ENCODE results near the gene PPIL6. TPM values are rescaled to one million over a fixed set of nuclear protein-coding genes. Genes with fewer than 3 reads are reported as not detected.
A peak's percentile ranks its signal among the peaks of the same experiment; 100 is the strongest.

Gene PPIL6
- total RNA-seq, 1 experiment from 2014 or later, result 3.9 TPM

DNA sequence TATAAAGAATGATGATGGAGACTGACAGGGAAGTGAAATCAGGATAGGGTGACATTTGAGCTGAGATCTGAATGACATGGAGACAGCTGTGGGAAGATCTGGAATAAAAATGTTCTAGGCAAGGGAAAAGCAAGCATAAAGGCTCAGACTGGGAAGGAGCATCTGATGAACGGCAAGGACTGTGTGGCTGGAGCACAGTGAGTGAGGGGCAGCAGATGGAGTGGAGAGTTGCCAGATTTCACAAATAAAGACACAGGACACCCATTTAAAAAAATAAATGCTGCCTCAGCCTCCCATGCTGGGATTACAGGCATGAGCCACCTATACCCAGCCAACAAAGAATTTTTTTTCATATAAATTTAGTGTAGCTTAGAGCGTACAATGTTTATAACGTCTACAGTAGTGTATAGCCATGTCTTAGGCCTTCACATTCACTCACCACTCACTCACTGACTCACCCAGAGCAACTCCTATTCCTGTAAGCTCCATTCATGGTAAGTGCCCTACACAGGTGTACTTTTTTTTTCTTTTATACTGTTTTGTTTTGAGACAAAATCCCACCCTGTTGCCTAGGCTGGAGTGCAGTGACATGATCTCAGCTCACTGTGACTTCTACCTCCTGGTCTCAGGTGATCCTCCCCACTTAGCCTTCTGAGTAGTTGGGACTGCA is 45.0 kb upstream of the PPIL6 start:
- no peak overlapping the region for H3K4me3 Mint-ChIP-seq (ENCODE audit: unreplicated experiment)
- H3K9me3 Mint-ChIP-seq (ENCODE audit: unreplicated experiment), result no peaks in the 10 kb centered on the region
- intact Hi-C loops (cut with micrococcal nuclease), result no loop called here
- no peaks in the 10 kb centered on the region for H3K27me3 Mint-ChIP-seq (ENCODE audit: insufficient read depth, unreplicated experiment)
- ChIA-PET POLR2A (interaction anchor here (0.8 kb wide), 2 partner anchors 97 to 1397 kb away, joined by 3 read pairs; no protein-coding TSS in a partner anchor), CTCF (interaction anchor here (0.6 to 1.2 kb wide), 4 partner anchors 10 to 907 kb away, joined by 3 to 4 read pairs (median 3); no protein-coding TSS in a partner anchor)
- DNase-seq (ENCODE audit: unreplicated experiment), result no peak
- H3K36me3 Mint-ChIP-seq (ENCODE audit: insufficient read depth, unreplicated experiment), result peaks cover 25% of the 10 kb centered on the region
- TF ChIP-seq, protein P1, sequence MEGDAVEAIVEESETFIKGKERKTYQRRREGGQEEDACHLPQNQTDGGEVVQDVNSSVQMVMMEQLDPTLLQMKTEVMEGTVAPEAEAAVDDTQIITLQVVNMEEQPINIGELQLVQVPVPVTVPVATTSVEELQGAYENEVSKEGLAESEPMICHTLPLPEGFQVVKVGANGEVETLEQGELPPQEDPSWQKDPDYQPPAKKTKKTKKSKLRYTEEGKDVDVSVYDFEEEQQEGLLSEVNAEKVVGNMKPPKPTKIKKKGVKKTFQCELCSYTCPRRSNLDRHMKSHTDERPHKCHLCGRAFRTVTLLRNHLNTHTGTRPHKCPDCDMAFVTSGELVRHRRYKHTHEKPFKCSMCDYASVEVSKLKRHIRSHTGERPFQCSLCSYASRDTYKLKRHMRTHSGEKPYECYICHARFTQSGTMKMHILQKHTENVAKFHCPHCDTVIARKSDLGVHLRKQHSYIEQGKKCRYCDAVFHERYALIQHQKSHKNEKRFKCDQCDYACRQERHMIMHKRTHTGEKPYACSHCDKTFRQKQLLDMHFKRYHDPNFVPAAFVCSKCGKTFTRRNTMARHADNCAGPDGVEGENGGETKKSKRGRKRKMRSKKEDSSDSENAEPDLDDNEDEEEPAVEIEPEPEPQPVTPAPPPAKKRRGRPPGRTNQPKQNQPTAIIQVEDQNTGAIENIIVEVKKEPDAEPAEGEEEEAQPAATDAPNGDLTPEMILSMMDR (IDR thresholded peaks at IDR 0.05; ENCODE audit: unreplicated experiment), result no peak
- no peak overlapping the region for H3K27ac Mint-ChIP-seq (ENCODE audit: low read depth, unreplicated experiment)
- H3K4me1 Mint-ChIP-seq (ENCODE audit: insufficient read depth, unreplicated experiment), result peaks cover 12% of the 10 kb centered on the region
- BruUV-seq (replicated peaks), result no TSS peak

- ChIA-PET POLR2A (no interaction called here), CTCF (interaction anchor here (0.6 kb wide), 1 partner anchor 556 kb away, joined by 3 read pairs; no protein-coding TSS in a partner anchor)
- no peak for DNase-seq (ENCODE audit: unreplicated experiment)
- no peaks in the 10 kb centered on the region for H3K9me3 Mint-ChIP-seq (ENCODE audit: unreplicated experiment)
- peak overlapping the region; percentile 89 for H3K4me3 Mint-ChIP-seq (ENCODE audit: unreplicated experiment)
- intact Hi-C loops (cut with micrococcal nuclease), result no loop called here
- H3K36me3 Mint-ChIP-seq (ENCODE audit: insufficient read depth, unreplicated experiment), result peaks cover 34% of the 10 kb centered on the region
- TF ChIP-seq, protein P1 (IDR thresholded peaks at IDR 0.05; ENCODE audit: unreplicated experiment), result no peak
- peaks cover 16% of the 10 kb centered on the region for H3K4me1 Mint-ChIP-seq (ENCODE audit: insufficient read depth, unreplicated experiment)
- BruUV-seq (replicated peaks), result no TSS peak
- H3K27me3 Mint-ChIP-seq (ENCODE audit: insufficient read depth, unreplicated experiment), result no peaks in the 10 kb centered on the region
- peak overlapping the region; percentile 31 for H3K27ac Mint-ChIP-seq (ENCODE audit: low read depth, unreplicated experiment)
These were observed 43.7 kb upstream of the PPIL6 start for GRCh38 chr6:109484122-109484521.

GRCh38 chr6:109483735-109484057 is 43.3 kb upstream of the PPIL6 start:
- Mint-ChIP-seq H3K27ac (ENCODE audit: low read depth, unreplicated experiment) (peak overlapping the region; percentile 31), H3K4me3 (ENCODE audit: unreplicated experiment) (peak overlapping the region; percentile 89), H3K36me3 (ENCODE audit: insufficient read depth, unreplicated experiment) (peaks cover 38% of the 10 kb centered on the region), H3K27me3 (ENCODE audit: insufficient read depth, unreplicated experiment) (no peaks in the 10 kb centered on the region), H3K4me1 (ENCODE audit: insufficient read depth, unreplicated experiment) (peaks cover 20% of the 10 kb centered on the region), H3K9me3 (ENCODE audit: unreplicated experiment) (no peaks in the 10 kb centered on the region)
- TF ChIP-seq, protein P1 (IDR thresholded peaks at IDR 0.05; ENCODE audit: unreplicated experiment), result no peak
- intact Hi-C loops (cut with micrococcal nuclease), result loop anchor here (2.0 kb wide), 1 partner anchor 43 kb away; the partner anchor contains the start of genes PPIL6 and SMPD2
- POLR2A ChIA-PET, result no interaction called here
- CTCF ChIA-PET, result no interaction called here
- no peak for DNase-seq (ENCODE audit: unreplicated experiment)
- no TSS peak for BruUV-seq (replicated peaks)

DNA sequence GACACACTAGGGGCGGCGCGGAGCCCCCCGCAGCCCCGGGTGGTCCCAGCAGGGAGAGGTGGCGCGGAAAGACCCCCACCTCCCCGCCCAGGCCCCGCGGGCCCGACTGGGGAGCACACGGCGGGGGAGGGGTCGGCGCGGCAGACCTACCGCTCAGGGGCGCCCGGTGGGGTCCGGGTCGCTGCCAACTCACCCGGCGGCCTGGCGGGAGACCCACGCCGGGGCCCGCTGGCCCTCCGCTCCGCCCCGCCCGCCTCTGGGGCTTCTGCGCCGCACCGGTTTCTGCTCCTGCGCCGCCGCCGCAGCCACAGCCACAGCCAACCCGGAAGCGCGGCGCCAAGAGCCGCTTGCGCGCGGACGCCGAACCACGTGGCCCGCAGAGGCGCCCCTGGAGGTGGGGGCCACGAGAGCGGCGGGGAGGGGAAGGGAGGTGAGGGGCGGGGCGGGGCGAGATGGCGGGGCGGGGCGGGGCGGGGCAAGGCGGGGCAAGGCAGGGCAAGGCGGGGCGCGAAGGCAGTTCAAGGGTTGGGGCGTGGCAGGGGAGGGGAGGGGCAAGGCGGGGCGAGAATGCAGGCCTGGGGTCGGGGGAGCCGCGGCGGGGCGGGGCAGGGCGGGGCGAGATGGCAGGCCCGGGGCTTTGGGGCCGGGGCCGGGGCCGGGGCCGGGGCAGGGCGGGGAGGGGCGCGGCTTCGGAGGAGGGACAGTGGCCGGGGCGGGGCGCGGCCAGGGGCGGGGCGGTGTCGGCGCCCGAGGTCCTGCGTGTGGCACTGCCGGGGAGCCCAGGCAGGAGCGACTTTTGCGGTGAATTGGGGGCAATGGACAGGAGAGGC is 42.7 kb upstream of the PPIL6 start, which contains the start of gene ZBTB24:
ZBTB24 (minus strand) TSS at position 315 of the 830 bp plus-strand sequence. CDS start 1,193 bp downstream, outside the sequence.
- H3K4me1 Mint-ChIP-seq (ENCODE audit: insufficient read depth, unreplicated experiment), result peaks cover 25% of the 10 kb centered on the region
- CTCF ChIA-PET, result interaction anchor here (0.6 to 1.2 kb wide), 3 partner anchors 100 to 899 kb away, joined by 4 to 5 read pairs (median 5); partner anchors contain the start of gene CD164
- intact Hi-C loops (cut with micrococcal nuclease), result loop anchor here (2.0 kb wide), 1 partner anchor 42 kb away; the partner anchor contains the start of genes PPIL6 and SMPD2
- POLR2A ChIA-PET, result interaction anchor here (0.6 to 2.1 kb wide), 7 partner anchors 12 to 920 kb away, joined by 3 to 13 read pairs (median 4); partner anchors contain the start of genes CD164, PPIL6 and SMPD2
- peak within 1 kb of the TSS; percentile 37 for H3K27ac Mint-ChIP-seq (ENCODE audit: low read depth, unreplicated experiment)
- TF ChIP-seq, protein P1 (IDR thresholded peaks at IDR 0.05; ENCODE audit: unreplicated experiment), result no peak
- BruUV-seq (replicated peaks), result no TSS peak
- H3K27me3 Mint-ChIP-seq (ENCODE audit: insufficient read depth, unreplicated experiment), result no peaks in the 10 kb centered on the region
- DNase-seq (ENCODE audit: unreplicated experiment), result peak; percentile 88
- peaks cover 43% of the 10 kb centered on the region for H3K36me3 Mint-ChIP-seq (ENCODE audit: insufficient read depth, unreplicated experiment)
- peak within 1 kb of the TSS; percentile 89 for H3K4me3 Mint-ChIP-seq (ENCODE audit: unreplicated experiment)
- no peaks in the 10 kb centered on the region for H3K9me3 Mint-ChIP-seq (ENCODE audit: unreplicated experiment)

All from MCF 10A (cell line).